Stimulated activated CD4-positive, alpha-beta T cell treated with anti-CD3 and anti-CD28 coated beads, Interleukin-4, amount 100 ng/mL, for 48 hours (primary cell): Measurements from ENCODE around the gene PRKCB.

ENCODE experiments used
- DNase-seq, 2 donors: peaks; one replicate each; pipeline ENCODE4 v3.0.0-alpha.2; 2020; ENCODE audit warnings: low read depth in 2 of 2

PRKCB gene

DNA sequence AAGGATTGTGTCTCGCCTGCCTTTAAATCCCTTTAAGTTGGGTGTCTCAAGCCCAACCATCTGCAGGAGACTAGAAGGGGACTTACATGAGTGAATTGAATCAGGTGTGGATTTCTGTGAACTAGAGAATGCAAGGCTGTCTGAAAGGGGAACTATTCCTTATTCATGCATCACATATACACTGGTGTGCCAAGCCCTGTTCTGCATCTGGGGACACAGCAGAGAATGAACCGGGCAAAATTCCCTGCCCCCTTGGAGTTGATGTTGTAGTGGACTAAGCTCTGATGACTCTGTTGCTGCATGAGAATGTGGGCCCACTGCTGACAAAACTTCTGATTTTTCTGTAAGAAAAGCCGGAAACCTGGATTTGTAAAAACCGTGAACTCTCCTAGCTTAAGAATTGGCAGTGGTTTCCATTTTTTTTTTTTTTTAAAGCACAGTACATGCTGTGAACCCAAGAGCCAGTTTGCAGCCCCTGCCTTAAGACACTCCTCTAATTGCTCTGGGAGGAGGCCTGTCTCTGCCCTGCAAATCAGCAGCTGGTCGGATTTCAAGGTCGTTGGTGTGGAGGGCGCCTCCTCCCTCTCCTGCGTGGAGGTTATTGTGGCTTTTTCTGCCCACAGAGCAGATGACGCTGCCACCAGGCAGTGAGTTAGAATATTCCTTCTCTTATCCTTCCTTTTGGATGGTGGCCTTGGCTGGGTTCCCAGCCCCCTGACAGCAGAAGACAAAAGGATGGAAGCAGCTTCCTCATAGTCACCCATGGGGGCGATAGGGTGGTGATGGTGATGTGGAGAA is 131.0 kb downstream of the PRKCB start:
- no peak for DNase-seq

DNA sequence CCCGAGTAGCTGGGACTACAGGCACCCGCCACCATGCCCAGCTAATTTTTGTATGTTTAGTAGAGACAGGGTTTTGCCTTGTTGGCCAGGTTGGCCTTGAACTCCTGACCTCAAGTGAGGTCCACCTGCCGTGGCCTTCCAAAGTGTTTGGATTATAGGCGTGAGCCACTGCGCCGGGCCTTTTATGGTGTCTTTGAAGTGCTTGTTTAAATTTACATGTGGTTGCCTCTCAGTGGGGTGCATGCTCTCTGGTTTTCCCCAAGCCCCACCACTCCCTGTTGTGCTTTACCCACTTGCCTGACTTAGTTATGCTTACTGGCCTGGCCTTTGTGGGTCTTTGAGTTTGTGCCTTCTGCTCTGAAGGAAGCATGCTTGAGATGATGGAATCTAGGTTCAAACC is 132.0 kb downstream of the PRKCB start:
- DNase-seq = no peak

DNA sequence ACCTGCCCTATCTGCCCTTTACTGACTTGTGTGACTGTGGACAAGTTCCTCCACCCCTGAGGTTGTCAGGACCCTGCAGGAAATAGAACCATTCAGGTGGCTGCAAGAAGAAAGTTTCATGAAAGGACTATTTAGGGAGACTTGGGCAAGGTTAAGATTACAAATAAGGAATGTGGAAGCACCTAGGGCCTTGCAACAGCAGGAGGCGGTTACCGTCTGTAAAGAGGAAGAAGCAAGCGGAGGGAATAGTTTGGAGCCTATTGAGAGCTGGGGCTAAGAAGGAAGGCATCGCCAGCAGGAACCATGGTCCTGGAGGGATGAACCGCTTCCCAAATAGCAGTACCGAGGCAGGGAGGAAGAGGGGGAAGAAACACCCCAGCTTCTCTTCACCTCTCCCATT is 132.4 kb downstream of the PRKCB start:
- DNase-seq = no peak

DNA sequence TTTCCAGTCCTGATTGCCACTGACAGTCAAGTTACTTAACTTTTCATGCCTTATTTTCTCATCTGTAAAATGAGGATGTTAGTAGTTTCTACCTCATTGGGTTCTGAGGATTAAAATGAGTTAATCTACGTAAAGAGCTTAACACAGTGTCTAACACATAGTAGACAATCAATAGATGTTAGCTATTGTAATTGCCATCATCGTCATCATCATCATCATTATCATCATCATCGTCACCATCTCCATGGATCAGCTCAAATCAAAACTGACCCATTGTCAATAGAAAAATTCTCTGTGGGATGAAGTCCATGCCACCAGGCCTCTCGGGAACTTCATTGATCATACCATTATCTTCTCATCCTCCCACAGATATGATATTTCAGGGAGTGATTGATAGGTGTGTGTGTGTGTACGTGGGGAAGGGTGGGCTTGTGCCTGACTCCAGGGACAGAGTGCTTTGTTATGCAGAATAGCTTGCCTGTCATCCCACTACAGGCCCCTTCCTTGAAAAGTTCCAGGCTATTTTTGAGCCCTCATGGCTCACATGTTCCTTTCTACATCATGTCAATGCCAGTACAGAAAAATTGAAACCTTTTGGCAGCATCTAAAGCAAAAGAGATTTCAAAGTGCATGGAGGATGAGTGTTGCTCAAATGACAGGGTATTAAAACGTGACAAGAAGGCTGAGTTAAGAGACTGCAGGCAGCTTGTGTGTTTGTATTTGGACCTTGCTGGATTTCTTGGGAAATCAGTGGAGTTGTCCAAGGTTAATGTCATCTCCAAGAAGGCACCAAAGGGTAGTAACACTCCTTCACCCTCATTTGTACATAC is 133.9 kb downstream of the PRKCB start:
- no peak for DNase-seq

DNA sequence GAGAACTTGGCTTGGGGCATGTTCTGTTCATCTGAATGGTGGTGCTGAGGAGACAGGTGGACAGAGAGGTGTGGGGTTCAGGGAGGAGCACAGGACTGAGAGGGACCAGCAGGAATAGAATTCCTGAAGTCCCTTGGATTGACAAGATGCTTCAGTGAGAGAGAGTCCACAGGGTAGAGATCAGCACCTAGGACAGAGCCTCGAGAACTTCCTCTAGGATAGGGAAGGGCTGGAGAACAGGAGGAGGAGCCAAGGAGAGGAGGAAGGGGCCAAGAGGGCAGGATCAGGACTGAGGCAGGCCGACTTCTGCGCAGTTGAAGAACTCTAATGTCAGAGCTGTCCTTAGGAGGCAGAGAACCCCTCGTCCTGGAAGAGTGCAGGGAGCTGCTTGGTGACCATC is 138.4 kb downstream of the PRKCB start:
- DNase-seq = no peak

DNA sequence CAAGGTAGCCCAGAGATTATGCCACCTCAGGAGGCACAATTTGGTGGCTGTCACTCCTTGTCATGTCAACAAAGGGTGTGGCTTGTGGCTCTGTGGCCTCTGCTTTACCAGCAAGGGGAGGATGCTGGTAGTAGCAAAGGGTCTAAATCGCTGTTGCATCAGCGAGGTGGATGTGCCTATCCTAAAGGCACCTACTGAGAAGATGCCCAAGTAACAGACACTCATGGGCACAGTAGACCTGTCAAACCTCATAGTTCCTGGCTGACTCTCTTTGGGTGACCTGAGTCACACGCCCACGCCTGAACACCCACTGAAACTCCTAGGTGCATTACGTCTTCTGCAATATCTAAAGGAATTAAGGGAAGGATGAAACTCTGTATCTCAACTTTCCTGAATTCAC is 139.5 kb downstream of the PRKCB start:
- DNase-seq = no peak

DNA sequence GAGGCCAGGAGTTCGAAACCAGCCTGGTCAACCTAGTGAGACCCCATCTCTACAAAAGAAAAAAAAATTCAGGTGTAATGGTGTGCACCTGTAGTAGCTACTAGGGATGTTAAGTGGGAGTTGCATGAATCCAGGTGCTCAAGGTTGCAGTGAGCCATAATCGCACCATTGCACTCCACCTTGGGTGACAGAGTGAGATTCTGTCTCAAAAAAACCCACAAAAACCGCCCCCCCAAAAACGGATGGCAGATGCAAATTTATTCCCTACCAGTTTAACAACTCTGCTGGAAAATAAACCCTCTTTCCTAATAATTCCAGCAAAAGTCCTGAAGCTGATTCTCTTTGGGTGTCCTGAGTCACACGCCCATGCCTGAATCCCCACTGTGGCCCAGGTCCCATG is 140.3 kb downstream of the PRKCB start:
- no peak for DNase-seq

DNA sequence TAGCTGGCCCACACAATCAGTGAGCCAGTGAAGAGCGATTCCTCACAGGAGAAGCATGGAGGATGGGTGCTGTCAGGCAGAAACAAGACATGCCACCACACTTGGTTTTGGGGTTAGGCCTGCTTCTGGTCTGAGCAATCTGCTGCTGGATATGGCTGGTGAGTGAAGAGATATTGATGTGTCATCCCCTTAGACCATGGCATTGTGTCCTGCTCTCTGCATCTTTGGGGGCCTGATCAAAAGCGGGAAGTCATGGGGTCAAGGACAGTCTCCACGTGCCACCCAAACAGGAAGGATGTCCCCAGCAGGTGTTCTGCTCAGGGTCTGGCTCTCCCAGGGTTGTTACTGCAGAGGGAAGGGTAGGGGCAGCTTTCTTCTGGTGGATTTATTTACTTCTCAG is 140.7 kb downstream of the PRKCB start:
- no peak for DNase-seq

DNA sequence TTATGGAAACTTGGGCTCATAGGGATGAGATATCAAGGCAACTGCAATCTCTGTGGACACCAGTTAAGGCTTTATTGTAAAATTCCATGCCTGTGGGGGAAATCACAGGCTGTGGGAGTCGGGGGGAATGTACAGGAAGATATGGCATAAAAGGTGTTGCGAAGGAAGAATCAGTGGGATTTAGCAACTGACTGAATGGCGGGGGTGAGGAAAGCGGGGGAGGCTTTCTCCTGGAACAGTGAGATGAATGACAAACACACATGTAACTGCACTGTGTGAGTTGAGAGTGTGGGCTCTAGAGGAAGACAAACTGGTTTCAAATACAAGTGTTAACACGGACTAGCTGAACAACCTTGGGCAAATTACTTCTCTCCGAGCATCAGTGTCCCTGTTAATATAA is 143.7 kb downstream of the PRKCB start:
- no peak for DNase-seq

DNA sequence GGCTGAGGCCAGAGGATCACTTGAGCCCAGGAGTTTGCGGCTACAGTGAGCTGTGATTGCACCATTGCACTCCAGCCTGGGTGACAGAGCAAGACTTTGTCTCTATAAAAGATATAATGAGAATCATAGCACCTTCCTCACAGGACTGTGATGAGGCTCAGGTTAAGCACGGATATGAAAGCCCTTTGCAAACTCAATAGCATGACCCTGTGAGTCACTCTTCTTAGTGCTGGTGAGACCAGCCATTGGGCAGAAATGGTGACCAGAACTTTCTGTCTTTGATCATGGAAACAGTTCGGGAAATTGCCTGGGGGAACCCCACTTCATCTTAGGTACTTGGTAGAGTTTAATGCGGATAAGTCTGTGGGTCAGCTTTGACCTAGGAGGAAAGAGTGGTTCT is 144.2 kb downstream of the PRKCB start:
- DNase-seq = no peak

DNA sequence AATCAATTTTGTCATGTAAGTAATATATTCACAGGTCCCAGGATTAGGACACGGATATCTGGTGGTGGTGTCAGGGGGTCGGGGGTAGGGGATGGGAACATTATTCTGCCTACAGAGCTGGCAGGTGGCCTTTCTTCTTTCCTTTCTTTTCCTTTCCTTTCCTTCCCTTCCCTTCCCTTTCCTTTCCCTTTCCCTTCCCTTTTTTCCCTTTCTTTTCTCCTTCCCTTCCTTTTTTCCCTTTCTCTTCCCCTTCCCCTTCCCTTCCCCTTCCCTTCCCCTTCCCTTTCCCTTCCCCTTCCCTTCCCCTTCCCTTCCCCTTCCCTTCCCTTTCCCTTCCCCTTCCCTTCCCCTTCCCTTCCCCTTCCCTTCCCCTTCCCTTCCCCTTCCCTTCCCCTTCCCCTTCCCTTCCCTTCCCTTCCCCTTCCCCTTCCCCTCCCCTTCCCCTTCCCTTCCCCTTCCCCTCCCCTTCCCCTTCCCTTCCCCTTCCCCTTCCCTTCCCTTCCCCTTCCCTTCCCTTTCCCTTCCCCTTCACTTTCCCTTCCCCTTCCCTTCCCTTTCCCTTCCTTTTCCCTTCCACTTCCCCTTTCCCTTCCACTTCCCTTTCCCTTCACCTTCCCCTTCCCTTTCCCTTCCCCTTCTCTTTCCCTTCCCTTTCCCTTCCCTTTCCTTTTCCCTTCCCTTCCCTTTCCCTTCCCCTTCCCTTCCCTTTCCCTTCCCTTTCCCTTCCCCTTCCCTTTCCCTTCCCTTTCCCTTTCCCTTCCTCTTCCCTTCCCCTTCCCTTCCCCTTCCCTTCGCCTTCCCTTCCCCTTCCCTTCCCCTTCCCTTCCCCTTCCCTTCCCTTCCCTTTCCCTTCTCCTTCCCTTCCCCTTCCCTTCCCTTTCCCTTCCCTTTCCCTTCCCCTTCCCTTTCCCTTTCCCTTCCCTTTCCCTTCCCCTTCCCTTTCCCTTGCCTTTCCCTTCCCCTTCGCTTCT is 145.9 kb downstream of the PRKCB start:
- no peak for DNase-seq

DNA sequence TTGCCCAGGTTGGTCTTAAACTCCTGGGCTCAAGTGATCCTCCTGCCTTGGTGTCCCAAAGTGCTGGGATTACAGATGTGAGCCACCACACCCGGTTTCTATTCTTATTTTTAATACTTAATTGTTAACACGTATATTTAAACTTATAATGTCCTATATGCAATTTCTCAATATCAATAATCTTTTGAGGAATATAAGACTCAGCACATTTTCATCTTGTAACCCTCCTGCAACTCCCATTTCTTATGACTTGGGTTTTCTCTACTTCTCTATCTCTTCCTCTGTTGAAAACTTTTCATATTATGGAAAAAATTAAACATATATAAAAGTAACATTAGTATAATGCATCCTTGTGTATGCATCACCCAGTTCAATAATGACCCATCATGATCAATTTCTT is 150.7 kb downstream of the PRKCB start:
- DNase-seq = no peak

DNA sequence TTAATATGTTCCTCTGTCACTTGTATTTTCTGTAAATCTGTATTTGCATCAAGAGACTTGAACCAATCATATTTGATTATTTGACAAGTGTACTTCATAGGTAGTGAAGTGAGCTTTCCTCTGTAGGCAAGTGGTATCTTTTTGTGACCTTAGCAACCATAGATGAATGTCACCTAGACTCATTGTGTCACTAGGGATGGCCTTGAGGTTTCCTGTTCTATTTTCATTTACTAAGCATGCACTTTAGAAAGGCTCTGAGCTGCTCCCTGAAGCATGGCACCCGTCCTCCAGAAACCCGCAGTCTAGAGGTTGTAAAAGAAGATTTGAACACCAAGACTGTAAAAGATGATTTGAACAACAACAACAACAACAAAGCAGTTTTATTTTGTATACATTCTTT is 151.7 kb downstream of the PRKCB start:
- DNase-seq = no peak

DNA sequence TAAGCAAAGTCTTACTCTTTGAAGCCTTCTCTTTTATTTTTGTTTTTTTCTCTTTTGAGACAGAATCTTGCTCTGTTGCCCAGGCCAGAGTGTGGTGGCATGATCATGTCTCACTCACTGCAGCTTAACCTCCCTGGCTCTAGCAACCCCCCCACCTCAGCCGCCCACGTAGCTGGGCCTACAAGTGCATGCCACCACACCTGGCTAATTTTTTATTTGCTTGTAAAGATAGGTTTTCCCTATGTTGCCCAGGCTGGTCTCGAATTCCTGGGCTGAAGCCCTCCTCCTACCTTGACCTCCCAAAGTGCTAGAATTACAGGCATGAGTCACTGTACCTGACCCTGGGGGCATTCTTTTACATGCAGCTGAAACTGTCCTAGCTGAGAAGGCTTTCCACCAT is 154.7 kb downstream of the PRKCB start:
- DNase-seq = no peak

DNA sequence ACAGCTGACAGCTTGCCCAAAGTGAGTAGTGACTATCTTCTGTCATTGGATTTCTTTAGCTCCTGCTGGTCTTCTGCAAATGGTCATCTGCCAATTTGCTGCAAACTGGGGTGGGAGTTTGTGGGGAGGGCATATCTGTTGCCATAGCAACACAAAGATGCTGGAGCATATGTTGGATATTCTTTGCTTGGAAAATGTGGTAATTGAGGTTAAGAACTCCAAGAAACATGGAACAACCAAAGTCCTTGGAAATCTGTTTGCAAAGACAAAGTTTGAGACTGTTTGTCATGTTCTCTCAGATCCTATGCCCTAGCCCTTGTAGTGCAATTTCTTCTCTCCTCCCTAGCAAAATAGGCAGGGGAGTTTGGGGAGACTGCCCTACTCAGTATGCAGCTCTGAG is 155.3 kb downstream of the PRKCB start:
- no peak for DNase-seq

DNA sequence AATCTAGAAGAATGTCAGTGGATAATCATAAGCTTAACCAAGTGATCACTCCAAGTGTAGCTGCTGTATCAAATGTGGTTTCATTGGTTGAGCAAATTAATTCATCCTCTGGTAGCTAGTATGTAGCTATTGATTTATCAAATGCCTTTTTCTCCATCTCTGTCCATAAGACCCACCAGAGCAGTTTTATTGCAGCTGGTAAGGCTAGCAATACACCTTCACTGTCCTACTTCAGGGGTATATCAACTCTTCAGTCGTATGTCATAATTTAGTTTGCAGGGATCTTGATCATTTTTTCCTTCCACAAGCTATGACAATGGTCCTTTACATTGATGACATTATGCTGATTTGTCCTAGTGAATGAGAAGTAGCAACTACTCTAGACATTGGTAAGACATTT is 158.8 kb downstream of the PRKCB start:
- no peak for DNase-seq

DNA sequence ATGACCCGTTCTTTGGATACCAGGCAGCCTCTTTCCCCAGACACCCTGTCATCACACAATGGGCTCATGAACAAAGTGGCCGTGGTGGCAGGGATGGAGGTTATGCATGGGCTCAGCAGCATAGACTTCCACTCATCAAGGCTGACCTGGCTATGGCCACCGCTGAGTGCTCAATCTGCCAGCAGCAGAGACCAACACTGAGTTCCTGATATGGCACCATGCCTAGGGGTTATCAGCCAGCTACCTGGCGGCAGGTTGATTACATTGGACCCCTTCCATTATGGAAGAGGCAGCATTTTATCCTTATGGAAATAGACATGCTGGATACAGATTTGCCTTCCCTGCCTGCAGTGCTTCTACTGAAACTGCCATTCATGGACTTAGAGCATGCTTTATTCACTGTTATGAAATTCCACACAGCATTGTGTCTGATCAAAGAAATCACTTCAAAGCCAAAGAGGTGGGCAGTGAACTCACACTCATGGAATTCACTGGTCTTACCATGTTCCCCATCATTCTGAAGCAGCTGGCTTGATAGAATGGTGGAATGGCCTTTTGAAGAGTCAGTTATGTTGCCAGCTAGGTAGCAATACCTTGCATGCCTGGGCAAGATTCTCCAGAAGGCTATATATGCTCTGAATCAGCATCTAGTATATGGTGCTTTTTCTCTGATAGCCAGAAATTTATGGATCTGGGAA is 160.6 kb downstream of the PRKCB start:
- no peak for DNase-seq

DNA sequence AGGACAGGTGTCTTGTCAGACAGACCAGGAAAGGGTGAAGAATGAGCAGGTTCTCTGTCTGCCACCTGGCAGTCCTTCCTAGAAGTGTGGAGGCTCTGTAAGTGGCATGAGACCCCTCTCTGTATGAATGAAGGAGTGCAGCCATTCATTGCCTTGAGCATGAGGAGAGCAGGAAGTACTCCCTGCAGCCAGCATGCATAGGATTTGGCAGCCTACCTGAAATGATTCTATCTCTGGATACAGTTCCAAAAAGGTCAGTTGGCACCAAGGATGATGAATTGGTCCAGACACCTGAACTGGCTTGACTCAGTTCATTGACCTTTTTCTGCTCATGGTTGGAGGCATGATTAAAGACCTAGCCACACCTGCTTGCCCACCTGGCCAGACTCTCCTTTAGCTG is 163.0 kb downstream of the PRKCB start:
- no peak for DNase-seq

DNA sequence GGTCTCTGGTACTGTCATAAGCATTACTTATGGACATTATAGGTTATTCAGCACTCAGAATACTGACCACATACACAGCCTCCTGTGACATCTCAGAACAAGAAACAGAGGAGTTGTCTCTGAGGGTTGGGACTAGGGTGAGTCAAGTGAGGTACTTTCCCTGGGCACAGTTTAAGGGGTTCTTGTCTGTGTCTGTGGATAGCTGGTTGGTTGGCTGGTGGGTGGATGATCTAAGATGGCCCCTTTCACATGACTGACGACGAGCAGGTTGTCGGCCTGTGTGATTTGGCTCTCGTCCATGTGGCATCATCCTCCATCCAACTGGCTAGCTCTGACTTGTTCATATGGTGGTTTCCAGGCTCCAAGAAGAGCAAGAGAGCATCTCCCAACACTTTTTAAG is 163.9 kb downstream of the PRKCB start:
- peak; percentile 45 to 72 for DNase-seq

DNA sequence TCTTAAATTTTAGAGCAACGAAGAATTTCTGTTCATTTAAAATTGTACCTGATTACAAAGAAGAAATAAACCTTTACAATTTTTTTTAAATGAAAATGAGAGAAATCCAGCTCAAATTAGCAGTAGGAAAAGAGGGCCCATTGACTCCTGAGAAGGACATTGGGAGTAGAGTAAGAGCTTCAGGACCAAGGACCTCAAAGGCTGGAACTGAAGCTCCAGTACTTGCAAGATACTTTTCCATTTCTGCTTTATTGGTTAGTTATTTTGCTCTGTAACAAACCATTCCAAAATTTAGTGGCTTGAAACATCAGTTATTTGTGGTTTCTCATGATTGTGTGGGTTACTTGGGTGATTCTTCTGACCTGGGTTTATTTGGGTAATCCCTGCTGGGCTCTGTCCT is 165.9 kb downstream of the PRKCB start:
- DNase-seq = no peak

DNA sequence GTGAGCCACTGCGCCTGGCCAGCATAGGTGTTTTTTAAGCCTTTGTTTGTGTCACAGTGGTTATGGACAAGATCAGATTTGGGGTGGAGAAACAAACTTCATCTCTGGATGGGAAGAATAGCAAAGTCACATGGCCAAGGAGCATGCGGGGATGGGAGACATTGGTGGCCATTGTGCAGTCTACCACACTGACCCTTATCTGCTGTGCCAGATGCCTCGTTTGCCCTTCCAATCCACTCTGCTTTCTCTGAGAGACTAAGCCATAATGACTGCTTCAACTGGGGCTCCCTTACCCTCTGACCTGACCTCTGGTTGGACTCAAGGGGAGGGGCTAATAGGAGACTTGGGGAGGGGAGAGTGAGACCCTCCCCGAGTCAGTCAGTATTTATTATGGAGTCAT is 166.8 kb downstream of the PRKCB start:
- DNase-seq = no peak

DNA sequence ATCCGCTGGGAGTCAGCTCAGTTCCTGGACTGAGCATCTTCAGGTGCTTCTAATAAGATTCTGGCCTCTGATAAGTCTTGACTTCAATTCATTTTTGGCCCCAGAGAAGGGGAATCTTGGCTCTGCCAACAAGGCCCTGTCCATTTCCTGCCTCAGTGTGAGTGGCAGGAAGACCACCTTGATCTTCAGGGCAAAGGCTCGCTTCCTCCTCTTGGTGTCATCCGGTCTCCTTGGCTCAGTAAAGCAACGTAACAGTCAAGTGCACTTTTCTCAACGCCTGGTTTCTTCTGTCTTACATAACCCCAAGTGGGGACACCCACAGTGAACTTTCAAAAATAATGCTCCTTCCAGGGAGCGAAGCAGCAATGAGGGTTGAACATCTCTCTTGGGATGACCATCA is 169.8 kb downstream of the PRKCB start:
- DNase-seq = no peak
